Right ventricle myocardium superior (tissue), 1 donor: Measurements from ENCODE around the gene EFNA5. TPM values are rescaled to one million over a fixed set of nuclear protein-coding genes. Genes with fewer than 3 reads are reported as not detected.

ENCODE experiments used
- ATAC-seq: fragments of 200-7000 bp; cut with Tn5 transposase; one replicate; pipeline ENCODE4 v1.9.1; 2020; ENCODE audit warnings: mild to moderate bottlenecking; ENCODE audit not compliant: poor library complexity
- DNase-seq: peaks from one replicate; pipeline ENCODE4 v3.0.0-alpha.2; 2020
- intact Hi-C: fragments of 100-400 bp; cut with DNase I; formaldehyde crosslinking; loops from one replicate; pipeline ENCODE4 v1.11.2; 2022
- total RNA-seq: library from RNA; stranded (reverse); fragmentation: NEBNext Ultra II Directional; extraction: Animal tissue kit (Norgen Biotek cat#: 25700); gene quantifications from one replicate; pipeline ENCODE4 v1.2.1, GENCODE V29; 2021
- donor health status: DM: no; HTN: yes; CAD: no; lungs with severe emphysema.

EFNA5 gene
- total RNA-seq, 1 donor from 2014 or later: 25.7 TPM

DNA sequence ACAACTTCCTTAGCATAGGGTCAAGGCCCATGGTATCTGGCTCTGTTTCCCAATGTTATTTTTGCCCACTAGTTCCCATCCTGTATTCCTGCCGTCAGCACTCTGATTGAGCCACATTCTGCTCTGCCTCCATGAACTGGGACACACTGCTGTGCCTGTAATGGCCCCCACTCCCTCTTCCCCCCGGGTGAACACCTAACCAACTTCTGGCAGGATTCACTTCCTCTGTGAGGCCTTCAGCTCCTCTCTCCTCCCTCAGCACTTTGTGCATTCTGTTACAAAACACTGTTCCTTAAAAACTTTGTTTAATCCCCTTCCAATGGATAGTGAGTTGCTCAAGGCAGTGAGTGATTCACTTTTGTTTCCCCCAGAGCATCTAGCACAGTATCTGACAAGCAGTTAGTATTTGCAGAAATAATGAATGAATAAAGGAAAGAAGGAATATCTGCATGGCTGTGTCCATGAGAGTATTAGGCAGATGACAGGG lies 183.6 kb downstream of the EFNA5 start:
- intact Hi-C loops: no loop called here
- peak; percentile 25 for ATAC-seq

DNA sequence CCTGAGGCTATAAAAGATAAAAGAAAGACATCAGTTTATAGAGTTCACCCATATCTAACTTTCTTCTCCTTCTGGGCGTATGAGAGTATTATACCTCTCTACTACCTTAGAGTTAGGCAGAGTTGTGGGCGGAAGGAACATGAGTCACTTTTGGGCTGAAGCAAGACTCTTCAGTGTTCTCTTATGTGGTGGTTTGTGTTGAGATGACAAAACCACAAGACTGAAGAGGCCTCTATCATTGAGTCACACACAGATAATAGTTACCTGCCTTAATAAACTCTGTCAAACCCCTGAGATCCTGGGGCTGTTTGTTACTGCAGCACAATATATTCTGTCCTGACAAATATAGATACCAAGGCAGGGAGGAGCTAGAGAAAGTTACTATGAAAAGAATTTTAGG lies 184.2 kb downstream of the EFNA5 start:
- no peak for DNase-seq
- no peak for ATAC-seq
- intact Hi-C loops: no loop called here

More for the DNA sequence above, 183.6 kb downstream of the EFNA5 start:
- DNase-seq: no peak

DNA sequence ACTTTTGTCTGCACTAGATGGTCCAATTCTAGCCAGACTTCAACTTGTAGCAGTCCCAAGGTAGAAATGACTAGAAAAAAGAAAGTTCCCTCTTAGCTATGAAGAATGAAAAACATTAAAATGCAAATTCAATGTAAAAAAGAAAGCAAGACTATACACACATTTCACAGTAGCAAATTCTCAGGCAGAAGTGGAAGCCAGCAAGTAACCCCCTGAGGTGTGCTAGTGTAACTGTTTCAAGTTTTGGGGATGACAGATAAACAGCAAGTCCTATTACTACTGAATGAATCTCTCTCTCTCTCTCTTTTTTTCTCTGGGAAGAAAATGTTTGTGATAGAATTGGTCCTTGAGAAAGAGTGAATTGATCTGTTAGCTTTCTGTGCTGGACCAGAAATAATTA lies 185.6 kb downstream of the EFNA5 start:
- ATAC-seq: no peak
- no peak for DNase-seq
- intact Hi-C loops: no loop called here

DNA sequence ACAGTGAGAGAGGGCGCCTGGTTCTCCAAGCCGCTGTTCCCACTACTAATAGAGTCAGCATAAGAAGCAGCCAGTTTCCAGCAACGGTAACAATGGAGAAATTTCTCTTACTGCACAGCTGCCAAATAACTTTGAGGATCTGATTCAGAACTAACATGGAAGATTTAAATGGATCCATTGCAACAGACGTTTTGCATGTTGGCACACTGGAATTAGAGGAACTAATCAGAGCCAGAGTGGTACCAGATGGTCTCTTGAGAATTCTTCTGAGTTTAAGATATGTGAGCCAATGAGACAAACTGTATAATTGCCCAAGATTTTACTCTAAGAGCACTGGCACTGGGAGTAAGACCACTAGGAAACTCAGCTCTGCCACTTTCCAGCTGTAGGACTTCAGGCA lies 186.5 kb downstream of the EFNA5 start:
- no peak for ATAC-seq
- DNase-seq: no peak
- intact Hi-C loops: no loop called here

- DNase-seq (no peak), ATAC-seq (no peak)
- intact Hi-C loops: no loop called here
Observed at GRCh38 chr5:107483231-107484024, 187.3 kb downstream of the EFNA5 start.

DNA sequence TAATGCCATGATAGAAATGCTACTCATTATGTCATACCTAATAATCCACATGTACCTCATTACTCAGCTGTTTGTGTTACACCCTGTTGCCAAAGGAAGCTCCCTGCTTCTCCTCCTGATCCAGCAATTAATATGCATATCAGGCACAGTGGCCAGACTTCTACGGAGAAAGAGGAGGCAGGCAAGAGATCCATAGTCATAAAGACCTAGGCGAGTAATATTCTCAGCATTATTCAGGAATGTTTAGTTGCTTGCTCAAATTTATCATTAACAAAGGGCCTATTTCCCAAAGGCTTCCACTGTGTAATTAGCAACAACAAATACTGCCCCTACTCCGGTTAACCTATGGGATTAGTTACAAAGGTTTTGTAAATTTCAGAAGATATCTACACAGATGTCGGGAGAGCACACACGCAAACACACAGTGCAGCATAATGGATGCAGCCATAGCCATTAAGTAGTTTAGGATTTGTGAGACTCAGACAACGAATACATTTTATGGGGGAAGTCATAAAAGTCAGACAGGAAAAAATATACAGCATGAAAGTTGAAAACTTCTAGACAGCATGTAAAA lies 192.6 kb downstream of the EFNA5 start:
- ATAC-seq (no peak), DNase-seq (no peak)
- intact Hi-C loops: no loop called here

- intact Hi-C loops: no loop called here
- DNase-seq: no peak
- no peak for ATAC-seq
Observed at GRCh38 chr5:107477492-107477891, 193.2 kb downstream of the EFNA5 start.

- DNase-seq (no peak), ATAC-seq (peak; percentile 84)
- intact Hi-C loops: no loop called here
Observed at GRCh38 chr5:107476783-107477182, 194.0 kb downstream of the EFNA5 start.

DNA sequence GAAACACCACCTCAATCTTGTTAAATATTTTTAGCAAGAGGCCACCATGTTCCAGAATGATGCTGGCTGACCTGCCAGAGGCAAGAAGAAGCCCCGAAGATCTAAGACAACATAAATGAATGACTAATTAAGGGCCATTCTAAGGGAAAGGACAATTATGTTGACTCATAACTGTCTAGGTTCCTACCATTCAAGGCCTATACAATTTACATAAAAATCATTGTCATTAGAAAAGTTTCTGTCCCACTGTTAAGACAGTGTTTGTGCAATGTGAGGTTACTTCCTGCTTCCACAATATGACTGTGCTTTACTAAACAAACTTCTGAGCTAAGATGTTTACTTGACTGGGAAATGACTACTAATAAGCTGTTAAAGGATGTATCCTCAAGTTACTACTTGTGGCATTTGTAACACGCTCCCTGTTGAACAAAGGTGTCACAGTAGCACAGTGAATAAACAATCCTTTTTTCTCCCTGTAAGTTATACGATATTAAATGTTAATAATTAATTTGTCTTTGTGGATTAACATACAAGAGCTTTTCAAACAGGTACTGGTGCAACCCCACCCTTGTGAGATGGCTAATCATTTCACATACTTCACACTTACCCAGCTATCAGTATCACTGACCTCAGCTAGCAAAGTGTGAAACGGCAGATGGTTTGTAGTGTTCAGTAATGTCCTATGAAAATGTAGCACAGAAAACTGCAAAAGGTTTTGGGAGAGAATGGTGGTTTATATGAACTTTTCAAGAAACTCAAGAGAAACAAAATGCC lies 195.8 kb downstream of the EFNA5 start:
- ATAC-seq (peak; percentile 36), DNase-seq (no peak)
- intact Hi-C loops: no loop called here

GRCh38 chr5:107474361-107474715 lies 196.4 kb downstream of the EFNA5 start:
- DNase-seq (no peak), ATAC-seq (no peak)
- intact Hi-C loops: no loop called here

- intact Hi-C loops: no loop called here
- DNase-seq: no peak
- no peak for ATAC-seq
Observed at GRCh38 chr5:107472620-107473064, 198.1 kb downstream of the EFNA5 start.

DNA sequence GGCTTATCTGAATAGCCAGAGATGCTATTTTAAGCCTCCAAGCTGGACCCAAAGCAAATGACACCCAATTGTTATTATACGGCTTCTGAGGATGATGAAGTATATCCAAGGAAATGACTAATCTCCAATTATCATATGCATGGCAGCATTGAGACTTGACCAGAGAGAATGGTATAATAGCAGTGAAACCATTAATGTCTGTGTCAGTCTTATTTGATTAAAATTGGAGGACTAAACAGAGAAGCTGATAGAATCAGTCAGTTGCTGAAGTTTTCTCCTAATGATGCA lies 200.5 kb downstream of the EFNA5 start:
- intact Hi-C loops: no loop called here
- ATAC-seq (no peak), DNase-seq (no peak)

- DNase-seq (no peak), ATAC-seq (no peak)
- intact Hi-C loops: no loop called here
Observed at GRCh38 chr5:107469485-107470294, 201.0 kb downstream of the EFNA5 start.

DNA sequence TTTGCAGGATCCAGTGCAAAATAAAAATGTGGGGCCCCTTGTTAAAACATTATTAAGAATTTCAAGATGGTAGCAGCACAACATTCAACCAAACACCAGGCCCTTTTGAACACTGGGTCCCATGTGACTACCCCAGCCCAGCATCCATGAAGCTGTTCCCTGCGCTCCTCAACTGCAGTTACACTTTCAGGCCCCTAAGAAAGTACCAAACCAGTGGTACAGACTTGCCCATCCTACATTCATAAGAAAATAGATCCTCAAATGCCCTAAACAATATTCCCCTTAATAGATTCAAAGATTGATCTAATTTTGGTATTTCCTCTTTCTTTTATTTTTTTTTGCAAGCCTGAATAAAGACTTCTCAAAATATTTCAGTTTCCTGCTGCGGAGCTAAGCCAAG lies 201.7 kb downstream of the EFNA5 start:
- ATAC-seq (no peak), DNase-seq (no peak)
- intact Hi-C loops: no loop called here

- intact Hi-C loops: no loop called here
- no peak for DNase-seq
- ATAC-seq: peak; percentile 62
Observed at GRCh38 chr5:107468276-107468675, 202.5 kb downstream of the EFNA5 start.

- DNase-seq (no peak), ATAC-seq (peak; percentile 57)
- intact Hi-C loops: no loop called here
Observed at GRCh38 chr5:107467137-107467932, 203.4 kb downstream of the EFNA5 start.

- intact Hi-C loops: no loop called here
- no peak for ATAC-seq
Observed at GRCh38 chr5:107466233-107466769, 204.4 kb downstream of the EFNA5 start.

DNA sequence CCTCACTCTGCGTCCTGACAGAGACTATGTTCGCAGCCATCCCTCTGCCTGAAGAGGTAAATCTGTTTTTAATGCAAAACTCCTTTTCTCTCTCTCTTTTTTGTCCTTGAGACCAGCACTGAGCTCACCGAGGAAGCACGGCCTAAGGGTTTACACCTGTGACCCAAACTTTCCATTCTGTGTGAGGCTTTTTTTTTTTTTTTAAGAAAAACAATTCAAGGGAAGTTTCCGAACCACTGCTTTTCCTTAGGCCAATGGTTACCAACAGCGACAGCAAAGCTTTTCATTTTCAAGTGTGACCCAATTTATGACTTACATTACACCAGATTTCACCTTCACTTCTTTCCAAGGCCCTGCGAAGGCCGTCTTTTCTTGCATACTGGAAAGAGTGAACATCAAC lies 205.9 kb downstream of the EFNA5 start:
- DNase-seq (no peak), ATAC-seq (no peak)
- intact Hi-C loops: no loop called here

More at GRCh38 chr5:107466233-107466769, 204.4 kb downstream of the EFNA5 start:
- DNase-seq: no peak
